ENCODE data around the gene IFNGR1.

DNA sequence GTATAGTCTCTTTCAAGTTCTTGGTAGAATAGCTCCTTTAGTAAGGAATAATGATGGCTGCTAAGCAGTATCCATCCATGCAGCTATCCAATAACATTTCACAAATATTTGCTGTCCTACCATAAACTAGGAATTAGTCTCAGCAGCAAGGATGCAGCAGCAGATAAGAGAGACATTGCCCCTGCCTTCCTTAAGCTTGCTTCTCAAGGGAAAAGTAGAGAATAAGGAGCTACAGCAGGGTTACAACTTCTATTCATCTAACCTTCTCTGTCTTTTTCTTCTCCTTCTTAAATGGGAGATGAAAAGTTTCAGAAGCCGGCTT, 48.2 kb downstream of the IFNGR1 start:
- TF ChIP-seq CTCF (IDR thresholded peaks at IDR 0.05) (no peak), POLR2A (IDR thresholded peaks at IDR 0.05) (no peak), POLR2AphosphoS5 (IDR thresholded peaks at IDR 0.05) (no peak), EP300 (IDR thresholded peaks at IDR 0.05) (no peak)
